Islet of Langerhans (tissue), 1 donor: ENCODE results near the gene TEAD2.
"Not testable (repeated sequence)": the region's sequence is repeated elsewhere in the genome, so short reads cannot be mapped to it uniquely, and the experiment has no call there.

ENCODE experiments used
- FAIRE-seq: peaks from one replicate; lab custom pipeline; 2011; peaks lifted over from hg19 to GRCh38; lab: Jason Lieb, UNC

The TEAD2 gene

GRCh38 chr19:49331187-49331586 is 31.0 kb downstream of the TEAD2 start:
- not testable (repeated sequence) for FAIRE-seq

GRCh38 chr19:49328741-49329140 is 33.5 kb downstream of the TEAD2 start:
- no peak for FAIRE-seq

- FAIRE-seq = no peak
Measured at GRCh38 chr19:49327878-49328544, 34.2 kb downstream of the TEAD2 start.

GRCh38 chr19:49326165-49326704 is 36.0 kb downstream of the TEAD2 start:
- FAIRE-seq = no peak

GRCh38 chr19:49325756-49326155 is 36.5 kb downstream of the TEAD2 start:
- FAIRE-seq = not testable (repeated sequence)

GRCh38 chr19:49324801-49325576 is 37.2 kb downstream of the TEAD2 start, which contains the start of gene SLC6A16:
Gene SLC6A16 (minus strand): TSS chr19:49325191. CDS start chr19:49311347, 13,844 bp downstream.
- FAIRE-seq = no peak

GRCh38 chr19:49318296-49318695 is 43.9 kb downstream of the TEAD2 start:
- FAIRE-seq = no peak

GRCh38 chr19:49316284-49316683 is 45.9 kb downstream of the TEAD2 start:
- no peak for FAIRE-seq

GRCh38 chr19:49315111-49315510 is 47.1 kb downstream of the TEAD2 start:
- no peak for FAIRE-seq

GRCh38 chr19:49309087-49309486 is 53.1 kb downstream of the TEAD2 start:
- FAIRE-seq = no peak

- FAIRE-seq = not testable (repeated sequence)
Measured at GRCh38 chr19:49306734-49307133, 55.5 kb downstream of the TEAD2 start.

GRCh38 chr19:49301866-49302252 is 60.4 kb downstream of the TEAD2 start:
- no peak for FAIRE-seq

- no peak for FAIRE-seq
Measured at GRCh38 chr19:49301165-49301865, 60.9 kb downstream of the TEAD2 start.

- FAIRE-seq = not testable (repeated sequence)
Measured at GRCh38 chr19:49298653-49299052, 63.6 kb downstream of the TEAD2 start.

GRCh38 chr19:49297403-49297802 is 64.8 kb downstream of the TEAD2 start:
- FAIRE-seq = no peak

- FAIRE-seq = no peak
Measured at GRCh38 chr19:49295208-49295880, 66.9 kb downstream of the TEAD2 start.

GRCh38 chr19:49294401-49294800 is 67.8 kb downstream of the TEAD2 start:
- no peak for FAIRE-seq
